Sigmoid colon (tissue), 4 donors: ENCODE results near the gene ACIN1.

ENCODE experiments used
- EP300 ChIP-seq, 4 donors: sonication (generic); formaldehyde crosslinking; IDR thresholded peaks; one replicate each; pipeline ENCODE4 v1.6.1; 2017; ENCODE audit warnings: antibody characterized with exemption in 4 of 4
- POLR2A ChIP-seq, 2 donors: fragments of 450-650 bp; IDR thresholded peaks; one replicate each; pipeline ENCODE4 v1.6.1; 2016; ENCODE audit warnings: antibody characterized with exemption in 2 of 2, mild to moderate bottlenecking in 2 of 2, moderate library complexity in 2 of 2
- POLR2AphosphoS5 ChIP-seq, 4 donors: sonication (generic); formaldehyde crosslinking; IDR thresholded peaks; one replicate each; pipeline ENCODE4 v1.6.1; 2017; ENCODE audit warnings: antibody characterized with exemption in 4 of 4
- TF ChIP-seq, protein P1 (sequence below), 4 experiments: fragments of 450-650 bp in 3 of 4; fragments of 200-600 bp in 1 of 4; IDR thresholded peaks; one replicate each; pipeline ENCODE4 v1.5.1; 2016 to 2019; ENCODE audit warnings: antibody characterized with exemption in 4 of 4, mild to moderate bottlenecking in 3 of 4, moderate library complexity in 2 of 4

DNA sequence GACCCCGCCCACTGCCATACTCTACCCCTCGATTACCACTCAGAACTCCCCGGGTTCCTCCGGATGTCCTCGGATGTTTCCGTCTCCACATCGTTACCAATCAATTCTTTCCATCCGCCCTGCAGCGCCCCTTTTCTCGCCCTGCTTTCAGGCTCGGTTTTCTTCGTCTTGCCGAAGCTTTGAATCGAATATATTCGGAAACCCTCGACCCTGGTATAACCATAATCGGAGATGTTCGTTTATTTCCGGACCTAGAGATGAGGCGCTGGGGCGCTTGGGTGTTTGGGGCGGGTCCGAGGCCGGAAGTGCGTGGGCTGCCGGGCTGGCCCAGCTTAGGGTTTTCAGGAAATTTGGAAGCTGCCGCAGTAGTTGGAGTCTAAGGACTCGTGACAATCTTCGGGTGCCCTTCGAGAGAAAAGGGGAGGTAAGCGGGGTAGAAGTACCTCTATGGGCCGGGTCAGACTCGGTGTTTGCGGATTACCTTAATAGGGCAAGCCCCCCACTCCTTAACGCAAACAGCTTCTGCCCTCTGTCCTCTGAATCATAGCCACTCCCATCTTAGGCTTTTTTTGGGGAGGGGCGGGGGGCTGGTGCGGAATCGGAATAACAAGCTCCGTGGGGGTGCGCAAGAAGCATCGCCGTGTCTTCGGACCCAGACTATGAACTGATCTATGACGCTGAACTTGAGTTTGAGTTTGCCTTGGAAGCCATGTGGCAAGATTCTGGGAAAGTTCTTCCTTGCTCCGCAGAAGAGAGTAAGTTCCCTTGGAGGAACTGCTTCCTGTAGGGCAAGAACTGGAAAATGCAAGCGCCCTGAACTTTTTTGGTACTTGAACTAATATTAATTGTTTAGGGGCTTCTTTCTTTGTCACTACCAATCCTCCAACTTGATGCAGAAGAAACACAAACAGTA, 516 bp upstream of the ACIN1 start, which contains the start of gene C14orf119:
- TF ChIP-seq, protein P1, sequence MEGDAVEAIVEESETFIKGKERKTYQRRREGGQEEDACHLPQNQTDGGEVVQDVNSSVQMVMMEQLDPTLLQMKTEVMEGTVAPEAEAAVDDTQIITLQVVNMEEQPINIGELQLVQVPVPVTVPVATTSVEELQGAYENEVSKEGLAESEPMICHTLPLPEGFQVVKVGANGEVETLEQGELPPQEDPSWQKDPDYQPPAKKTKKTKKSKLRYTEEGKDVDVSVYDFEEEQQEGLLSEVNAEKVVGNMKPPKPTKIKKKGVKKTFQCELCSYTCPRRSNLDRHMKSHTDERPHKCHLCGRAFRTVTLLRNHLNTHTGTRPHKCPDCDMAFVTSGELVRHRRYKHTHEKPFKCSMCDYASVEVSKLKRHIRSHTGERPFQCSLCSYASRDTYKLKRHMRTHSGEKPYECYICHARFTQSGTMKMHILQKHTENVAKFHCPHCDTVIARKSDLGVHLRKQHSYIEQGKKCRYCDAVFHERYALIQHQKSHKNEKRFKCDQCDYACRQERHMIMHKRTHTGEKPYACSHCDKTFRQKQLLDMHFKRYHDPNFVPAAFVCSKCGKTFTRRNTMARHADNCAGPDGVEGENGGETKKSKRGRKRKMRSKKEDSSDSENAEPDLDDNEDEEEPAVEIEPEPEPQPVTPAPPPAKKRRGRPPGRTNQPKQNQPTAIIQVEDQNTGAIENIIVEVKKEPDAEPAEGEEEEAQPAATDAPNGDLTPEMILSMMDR (IDR thresholded peaks at IDR 0.05), result no peak
- TF ChIP-seq POLR2A (IDR thresholded peaks at IDR 0.05) (peak; percentile 86), EP300 (IDR thresholded peaks at IDR 0.05) (peak in 1 of 4 donors; percentile 56), POLR2AphosphoS5 (IDR thresholded peaks at IDR 0.05) (peak; percentile 90 to 94 (median 92))
